ENCODE results near the gene RASSF8.
A peak's percentile ranks its signal among the peaks of the same experiment; 100 is the strongest.

Gene RASSF8, protein sequence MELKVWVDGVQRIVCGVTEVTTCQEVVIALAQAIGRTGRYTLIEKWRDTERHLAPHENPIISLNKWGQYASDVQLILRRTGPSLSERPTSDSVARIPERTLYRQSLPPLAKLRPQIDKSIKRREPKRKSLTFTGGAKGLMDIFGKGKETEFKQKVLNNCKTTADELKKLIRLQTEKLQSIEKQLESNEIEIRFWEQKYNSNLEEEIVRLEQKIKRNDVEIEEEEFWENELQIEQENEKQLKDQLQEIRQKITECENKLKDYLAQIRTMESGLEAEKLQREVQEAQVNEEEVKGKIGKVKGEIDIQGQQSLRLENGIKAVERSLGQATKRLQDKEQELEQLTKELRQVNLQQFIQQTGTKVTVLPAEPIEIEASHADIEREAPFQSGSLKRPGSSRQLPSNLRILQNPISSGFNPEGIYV

GRCh38 chr12:25958428-25959070, at the start of gene RASSF8:
TSS of gene RASSF8 (plus strand) at chr12:25958682. CDS start at chr12:26055344, 96,662 bp downstream.
- peak; percentile 35 for DNase-seq

DNA sequence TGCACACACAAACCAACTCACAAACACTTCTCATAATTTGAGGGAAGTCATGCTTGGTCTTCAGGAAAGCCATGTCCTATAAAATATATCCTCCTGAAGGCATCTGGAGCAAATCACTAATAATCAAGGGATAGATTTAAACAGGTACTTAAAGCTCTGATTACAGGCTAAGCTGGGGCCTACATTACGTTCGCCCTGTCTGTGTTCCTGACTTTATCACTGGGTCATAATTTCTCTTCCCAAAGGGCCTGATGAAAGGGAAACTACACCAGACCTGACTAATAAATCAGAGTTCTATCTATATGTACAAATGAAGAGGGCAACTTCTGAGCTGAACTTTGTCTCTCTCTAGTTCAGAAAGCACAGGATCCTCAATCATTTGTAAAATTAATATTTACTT, 43.9 kb upstream of the RASSF8 start:
- DNase-seq: no peak

DNA sequence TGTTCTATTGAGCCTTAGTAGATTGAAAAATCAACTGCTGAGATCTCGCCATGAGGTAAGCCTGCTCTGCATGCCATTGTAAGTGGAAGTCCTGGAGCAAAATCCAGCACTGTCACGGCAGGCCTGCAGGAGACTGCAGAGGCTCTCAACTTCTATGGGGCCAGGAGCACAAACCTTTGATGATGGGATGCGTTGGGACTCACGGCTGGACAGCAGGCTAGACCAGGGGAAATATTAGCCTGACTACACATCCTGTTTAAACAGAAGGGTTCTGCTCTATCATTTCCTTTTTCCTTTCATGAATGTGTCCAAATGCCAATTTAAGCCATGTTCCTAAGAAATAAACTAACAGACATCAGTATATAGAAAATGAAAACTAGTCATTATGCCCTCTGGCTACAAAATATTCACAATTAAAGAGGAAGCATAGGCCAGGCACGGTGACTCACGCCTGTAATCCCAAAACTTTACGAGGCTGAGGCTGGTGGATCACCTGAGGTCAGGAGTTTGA, 33.9 kb upstream of the RASSF8 start:
- no peak for DNase-seq

DNA sequence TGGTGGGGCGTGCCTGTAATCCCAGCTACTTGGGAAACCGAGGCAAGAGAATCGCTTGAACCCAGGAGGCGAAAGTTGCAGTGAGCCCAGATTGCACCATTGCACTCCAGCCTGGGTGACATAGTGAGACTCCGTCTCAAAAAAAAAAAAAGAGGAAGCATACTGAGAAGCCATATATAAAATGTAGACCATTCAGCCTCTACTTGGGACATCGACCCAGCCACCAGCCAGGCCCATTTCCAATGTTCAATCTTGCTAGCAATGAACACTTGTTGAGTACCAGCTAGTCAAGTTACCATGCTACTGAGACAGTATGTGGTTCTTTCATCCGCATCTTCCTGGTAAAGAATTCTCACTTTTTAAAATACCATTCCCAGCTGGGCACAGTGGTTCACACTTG, 33.4 kb upstream of the RASSF8 start:
- DNase-seq: no peak

GRCh38 chr12:25926536-25926935, 31.9 kb upstream of the RASSF8 start:
- no peak for DNase-seq

DNA sequence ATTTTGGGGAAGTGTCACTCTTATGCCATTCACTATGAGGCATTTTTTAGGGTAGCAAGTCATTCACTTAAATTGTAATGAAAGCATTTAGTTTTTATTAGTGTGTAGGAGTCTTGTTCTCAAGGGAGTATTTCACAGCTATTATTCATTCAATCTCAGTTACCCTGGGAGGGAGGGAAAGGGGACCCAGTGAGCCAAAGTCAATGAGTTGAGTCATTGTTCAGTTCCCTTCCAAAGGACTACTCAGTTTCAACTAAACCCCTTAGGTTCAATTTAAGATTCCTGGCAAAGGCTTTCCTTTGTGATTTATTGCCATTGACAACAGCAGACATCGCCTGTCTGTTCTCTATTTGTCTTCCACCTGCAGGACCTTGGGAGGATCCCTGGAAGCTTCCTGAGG, 29.3 kb upstream of the RASSF8 start:
- DNase-seq: no peak

DNA sequence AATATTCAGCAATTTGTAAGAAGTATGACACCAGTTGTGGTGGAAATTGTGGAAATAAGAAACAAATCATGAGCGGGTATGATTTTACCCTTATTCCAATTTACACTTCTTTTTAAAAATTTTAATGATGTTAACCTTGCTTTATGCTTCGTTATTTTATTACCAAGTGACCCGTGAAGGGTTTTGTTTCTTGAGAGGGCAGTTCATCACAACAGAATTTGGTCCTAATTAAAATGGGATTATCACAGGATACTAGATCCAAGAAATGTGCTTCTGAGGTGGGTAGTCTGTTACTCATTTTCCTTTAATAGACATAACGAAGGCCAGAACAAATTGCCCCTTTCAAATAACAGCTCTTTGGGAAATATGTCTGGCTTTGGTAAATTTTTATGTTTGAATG, 25.5 kb upstream of the RASSF8 start:
- no peak for DNase-seq

DNA sequence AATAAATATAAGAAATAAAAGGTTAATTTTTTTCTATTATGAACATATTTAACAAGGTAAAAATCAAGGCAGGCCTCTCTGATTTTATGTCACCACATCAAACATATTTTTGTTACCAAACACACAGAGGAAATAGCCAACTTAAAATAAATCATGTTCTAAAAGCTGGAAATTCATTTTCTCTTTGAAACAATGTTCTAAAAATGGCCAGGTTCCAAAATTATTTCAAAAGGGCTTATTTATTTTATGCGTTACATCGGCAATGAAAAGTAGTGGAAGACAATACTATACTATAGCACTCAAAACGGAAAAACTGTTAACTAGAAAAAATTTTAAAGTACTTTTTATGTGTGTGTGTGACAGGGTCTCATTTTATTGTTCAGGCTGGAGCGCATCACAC, 24.0 kb upstream of the RASSF8 start:
- DNase-seq: no peak

DNA sequence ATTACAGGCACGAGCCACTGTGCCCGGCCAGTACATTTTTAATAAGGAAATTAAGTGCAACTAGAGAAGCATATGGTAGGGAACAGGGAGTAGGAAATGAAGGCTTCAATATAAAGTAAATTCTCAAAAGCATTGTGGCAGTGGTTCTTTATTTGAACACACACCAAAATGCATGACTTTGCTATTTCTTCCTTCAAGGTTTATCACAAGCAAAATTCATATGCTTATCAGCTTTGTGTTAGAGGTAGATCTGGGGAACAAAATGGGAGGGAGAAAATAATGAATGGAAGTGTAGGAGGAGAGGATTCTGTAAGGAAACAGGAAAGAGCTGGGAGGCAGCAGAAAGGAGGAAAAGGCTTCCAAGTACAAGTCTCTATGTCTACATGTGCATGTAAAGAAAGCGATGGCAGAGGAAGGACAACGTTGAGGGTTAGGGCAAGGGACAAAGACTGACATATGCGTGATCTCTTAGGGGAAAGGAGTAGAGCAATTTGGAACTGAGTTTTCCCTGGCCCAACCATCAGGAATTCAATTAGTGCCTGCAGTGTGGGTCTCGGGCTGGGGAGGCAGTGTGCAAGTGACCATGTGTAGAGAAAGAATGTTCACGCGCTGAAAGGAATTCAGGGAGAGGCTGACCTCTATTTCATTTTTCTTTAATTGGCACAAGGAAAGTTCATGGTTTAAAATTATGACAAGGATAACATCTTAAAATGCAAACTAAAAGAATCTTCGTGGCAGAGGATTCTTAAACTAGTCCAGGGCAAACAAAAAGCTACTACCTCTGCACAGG, 22.9 kb upstream of the RASSF8 start:
- no peak for DNase-seq

DNA sequence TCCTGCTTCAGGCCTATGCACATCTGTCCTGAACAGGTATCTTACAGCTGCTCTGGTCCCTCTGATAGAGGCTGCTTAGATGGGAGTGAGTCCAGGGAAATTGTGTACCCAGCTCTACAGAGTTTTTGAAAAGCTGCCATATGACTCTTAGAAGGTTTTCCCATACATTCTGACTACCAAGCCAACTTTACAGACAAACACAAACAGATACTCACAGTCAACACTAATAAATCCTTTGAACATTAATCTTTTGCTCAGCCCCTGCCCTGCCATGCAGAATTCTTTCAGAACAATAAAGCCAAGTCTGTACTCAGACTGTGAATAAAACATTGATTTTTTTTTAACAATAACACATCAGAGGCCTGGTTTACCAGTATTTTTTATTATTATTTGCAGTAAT, 21.4 kb upstream of the RASSF8 start:
- no peak for DNase-seq

DNA sequence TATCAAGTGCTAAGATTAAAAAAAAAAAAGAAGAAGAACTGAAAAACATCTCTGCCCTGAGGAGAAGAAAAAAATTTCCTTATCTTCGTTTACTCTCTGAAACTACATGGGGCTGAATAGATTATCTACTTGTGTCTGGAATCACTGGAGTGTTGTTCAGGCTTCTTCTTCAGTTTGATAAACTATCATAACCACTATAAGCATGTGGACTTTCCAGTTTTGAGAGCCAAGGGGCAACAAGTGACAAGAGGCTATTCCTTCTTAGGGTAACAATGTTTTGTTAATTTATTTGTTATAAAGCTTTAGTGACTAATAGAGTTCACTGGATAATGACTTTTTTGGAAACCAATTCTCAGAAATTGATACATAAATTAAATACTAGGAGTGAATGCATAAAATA, 19.9 kb upstream of the RASSF8 start:
- DNase-seq: no peak

DNA sequence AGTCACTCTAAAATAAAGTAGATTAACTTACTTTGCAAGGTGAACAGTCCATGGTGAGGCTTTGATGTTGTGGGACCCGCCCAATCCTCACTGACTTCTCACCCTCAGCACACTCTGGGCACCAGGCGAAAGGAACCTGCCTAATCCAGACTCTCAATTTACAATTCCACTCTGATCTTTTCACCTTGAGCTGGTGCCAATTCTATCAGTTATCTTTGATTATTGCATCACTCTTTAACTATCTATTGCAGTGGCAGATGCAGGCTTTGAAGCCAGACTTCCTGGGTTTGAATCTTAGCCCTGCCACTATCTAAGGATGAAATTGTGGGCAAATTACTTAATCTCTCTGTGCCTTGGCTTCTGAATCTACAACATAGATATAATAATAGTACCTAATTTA, 18.9 kb upstream of the RASSF8 start:
- DNase-seq: no peak

- DNase-seq: no peak
Measured at GRCh38 chr12:25940886-25941285, 17.6 kb upstream of the RASSF8 start.

DNA sequence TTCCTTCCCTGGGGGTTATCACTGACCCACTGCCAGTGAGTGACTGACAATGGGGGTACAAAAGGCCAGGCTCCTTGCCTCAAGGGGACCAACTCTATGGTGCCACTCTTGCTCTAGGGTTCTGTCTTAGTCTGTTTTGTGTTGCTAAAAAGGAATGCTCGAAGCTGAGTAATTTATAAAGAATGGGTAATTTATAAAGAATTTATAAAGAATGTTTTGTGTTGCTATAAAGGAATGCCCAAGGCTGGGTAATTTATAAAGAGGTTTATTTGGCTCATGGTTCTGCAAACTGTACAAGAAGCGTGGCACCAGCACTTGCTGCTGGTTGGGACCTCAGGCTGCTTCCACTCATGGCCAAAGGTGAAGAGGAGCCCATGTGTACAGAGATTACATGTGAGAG, 15.8 kb upstream of the RASSF8 start:
- DNase-seq: no peak

DNA sequence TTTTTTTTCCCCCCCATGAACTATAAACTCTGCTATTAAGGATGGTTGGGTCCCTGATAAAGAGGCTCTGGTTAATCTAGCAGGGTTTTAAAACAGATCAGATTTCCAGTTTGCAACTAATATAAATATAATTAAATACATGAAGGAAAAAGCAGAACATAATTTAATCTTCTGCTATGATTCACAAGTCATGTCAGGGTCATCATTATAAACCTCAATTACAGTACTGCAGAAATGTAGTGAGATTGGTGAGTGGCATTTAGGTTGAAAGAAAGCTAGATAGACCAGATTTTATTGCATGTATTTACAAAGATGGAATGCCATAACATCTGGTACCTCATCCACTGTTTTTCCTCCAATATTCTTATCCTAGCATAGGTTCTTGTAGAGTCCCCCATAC, 14.5 kb upstream of the RASSF8 start:
- DNase-seq: no peak

GRCh38 chr12:25949343-25949742, 9.1 kb upstream of the RASSF8 start:
- DNase-seq: no peak

DNA sequence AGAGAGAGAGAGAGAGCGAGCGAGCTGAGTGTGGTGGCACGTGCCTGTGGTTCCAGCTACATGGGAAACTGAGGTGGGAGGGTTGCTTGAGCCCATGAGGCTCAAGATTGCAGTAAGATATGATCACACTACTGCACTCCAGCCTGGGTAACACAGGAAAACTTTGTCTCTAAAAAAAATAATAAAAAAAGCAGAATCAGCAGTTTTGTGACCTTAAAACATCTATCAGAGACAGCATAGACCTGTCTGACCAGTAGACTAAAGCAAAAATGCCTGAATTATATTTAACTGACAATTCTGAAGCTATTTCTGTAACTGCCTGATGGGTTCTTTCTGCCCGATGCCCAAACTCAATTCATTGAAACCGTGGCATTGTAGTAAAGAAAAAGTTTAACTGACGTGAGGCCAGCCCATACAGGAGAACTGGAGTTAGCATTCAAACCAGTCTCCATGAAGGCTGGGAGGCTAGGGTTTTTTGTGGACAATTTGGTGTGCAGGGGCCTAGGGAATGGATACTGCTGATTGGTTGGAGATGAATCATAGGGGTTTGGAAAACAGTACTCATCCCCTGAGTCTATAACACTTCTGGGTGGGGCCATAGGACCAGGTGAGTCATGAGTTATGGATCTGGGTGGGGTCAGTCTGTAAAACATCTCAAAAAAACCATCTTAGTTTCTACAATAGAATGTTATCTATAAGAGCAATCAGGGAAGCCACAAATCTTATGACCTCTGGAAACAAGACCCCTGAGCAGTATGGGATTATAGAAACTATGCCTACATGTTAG, 8.0 kb upstream of the RASSF8 start:
- DNase-seq: no peak

GRCh38 chr12:25957793-25958427, 572 bp upstream of the RASSF8 start:
- peak; percentile 12 for DNase-seq

DNA sequence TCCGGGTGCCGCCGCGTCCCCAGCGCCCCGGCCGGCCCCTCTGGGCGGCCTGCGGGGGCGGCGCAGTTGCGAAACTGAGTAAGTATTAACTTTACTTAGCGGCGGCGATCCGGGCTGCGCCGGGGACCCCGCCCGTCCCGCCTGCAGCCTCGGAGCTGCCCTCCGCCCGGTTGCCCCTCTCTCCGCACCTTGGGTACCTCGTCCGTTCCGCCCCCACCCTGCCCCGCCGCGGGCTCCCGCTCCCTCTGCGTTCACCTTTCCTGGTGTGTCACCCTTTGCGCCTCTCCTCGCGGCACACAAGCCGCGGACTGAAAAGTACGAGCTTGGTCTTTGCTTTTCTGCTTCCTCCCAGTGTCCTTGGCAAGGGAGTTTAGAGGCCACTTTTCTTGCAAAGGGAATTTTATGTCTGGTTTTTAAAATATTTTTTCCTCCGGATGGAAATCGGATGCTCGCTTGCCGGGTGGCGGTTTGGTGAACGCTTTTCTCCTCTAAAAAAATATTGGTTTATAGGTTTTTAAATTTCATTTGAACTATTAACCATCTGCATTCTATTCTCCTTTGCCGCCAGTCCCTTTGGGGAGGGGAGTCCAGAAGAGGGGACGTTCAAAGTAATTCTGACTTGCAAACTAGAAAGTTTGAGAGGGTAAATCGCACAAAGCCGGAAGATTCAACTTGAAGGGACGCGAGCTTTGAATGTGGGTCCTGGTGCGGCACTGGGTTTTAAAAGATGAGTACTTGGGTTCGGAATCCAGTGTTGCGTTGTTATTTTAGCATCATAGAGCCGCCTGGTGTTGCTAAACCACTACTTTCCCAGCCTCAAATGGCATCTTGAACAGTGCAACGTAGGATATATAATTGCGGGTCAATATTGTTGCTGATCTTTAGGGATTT, 834 bp downstream of the RASSF8 start:
- DNase-seq: no peak

GRCh38 chr12:25960143-25960542, 1.7 kb downstream of the RASSF8 start:
- DNase-seq: no peak

GRCh38 chr12:25960961-25961360, 2.5 kb downstream of the RASSF8 start:
- DNase-seq: no peak

Measured in NCI-H345 (cell line).